ENCODE measurements around the gene CCDC97. TPM values are rescaled to one million over a fixed set of nuclear protein-coding genes. Genes with fewer than 3 reads are reported as not detected.

The CCDC97 gene
- total RNA-seq, 4 donors from 2014 or later: 10.0 to 15.4 (median 12.6) TPM

DNA sequence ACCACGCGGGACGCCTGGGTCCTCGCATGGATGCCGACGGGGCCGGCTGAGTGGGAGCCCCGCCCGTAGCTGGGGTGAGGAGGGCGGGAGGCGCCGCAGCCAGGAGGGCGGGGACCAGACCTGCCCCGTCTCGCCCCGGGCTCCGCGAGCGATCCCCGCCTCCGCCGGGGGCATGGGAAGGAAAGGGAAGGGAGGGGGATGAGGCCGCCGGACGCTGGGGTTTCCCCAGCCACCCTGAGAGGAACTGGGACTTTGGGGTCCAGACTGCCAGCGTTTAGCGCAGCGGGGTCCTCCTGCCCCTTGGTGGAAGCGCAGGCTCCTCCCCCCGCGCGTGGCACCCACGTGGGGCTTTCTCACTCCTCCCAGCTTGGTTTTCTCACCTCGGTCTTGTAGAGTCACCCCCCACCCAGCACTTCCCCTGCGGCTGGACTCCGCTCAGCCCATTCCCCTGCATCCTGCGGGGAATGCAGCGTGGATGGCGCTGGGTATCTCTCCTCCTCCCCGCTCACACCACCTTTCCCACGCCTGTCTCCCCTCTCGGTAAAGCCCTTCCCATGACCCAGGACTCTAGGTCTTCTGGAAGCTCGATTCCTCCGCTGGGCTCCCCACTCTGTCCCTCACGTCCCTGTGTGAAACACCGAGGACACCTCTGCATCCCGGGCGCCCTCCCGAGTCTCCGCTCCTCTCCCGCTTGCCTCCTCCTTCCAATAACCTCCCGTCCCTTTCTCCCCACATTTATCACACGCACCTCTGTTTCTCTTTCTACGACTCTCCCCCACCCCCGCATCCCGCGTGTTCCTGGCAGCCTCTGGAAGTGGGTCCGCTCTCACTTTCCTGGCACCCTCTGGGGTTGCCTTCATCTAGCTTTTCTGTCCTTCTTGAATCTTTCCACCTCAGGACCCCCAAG lies 41.6 kb downstream of the CCDC97 start:
- TF ChIP-seq, protein P1, sequence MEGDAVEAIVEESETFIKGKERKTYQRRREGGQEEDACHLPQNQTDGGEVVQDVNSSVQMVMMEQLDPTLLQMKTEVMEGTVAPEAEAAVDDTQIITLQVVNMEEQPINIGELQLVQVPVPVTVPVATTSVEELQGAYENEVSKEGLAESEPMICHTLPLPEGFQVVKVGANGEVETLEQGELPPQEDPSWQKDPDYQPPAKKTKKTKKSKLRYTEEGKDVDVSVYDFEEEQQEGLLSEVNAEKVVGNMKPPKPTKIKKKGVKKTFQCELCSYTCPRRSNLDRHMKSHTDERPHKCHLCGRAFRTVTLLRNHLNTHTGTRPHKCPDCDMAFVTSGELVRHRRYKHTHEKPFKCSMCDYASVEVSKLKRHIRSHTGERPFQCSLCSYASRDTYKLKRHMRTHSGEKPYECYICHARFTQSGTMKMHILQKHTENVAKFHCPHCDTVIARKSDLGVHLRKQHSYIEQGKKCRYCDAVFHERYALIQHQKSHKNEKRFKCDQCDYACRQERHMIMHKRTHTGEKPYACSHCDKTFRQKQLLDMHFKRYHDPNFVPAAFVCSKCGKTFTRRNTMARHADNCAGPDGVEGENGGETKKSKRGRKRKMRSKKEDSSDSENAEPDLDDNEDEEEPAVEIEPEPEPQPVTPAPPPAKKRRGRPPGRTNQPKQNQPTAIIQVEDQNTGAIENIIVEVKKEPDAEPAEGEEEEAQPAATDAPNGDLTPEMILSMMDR (IDR thresholded peaks at IDR 0.05; ENCODE audit: low read depth): no peak

DNA sequence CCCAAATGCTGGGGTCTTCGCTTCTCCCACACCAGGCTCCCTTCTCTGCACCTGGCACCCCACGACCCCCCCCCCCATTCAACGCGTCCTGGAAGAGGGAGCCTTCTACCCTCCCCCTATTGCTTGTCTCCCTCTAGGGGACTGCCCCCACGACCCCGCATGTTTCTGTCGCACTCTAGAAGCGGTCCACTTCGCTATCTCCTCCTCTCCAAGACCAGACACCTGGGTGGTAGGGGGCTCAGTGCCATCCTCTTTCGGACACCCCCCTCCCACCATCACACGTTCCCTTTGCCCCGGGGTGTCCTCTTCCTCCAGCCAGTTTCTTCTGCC lies 42.3 kb downstream of the CCDC97 start:
- TF ChIP-seq, protein P1 (IDR thresholded peaks at IDR 0.05; ENCODE audit: low read depth): no peak

DNA sequence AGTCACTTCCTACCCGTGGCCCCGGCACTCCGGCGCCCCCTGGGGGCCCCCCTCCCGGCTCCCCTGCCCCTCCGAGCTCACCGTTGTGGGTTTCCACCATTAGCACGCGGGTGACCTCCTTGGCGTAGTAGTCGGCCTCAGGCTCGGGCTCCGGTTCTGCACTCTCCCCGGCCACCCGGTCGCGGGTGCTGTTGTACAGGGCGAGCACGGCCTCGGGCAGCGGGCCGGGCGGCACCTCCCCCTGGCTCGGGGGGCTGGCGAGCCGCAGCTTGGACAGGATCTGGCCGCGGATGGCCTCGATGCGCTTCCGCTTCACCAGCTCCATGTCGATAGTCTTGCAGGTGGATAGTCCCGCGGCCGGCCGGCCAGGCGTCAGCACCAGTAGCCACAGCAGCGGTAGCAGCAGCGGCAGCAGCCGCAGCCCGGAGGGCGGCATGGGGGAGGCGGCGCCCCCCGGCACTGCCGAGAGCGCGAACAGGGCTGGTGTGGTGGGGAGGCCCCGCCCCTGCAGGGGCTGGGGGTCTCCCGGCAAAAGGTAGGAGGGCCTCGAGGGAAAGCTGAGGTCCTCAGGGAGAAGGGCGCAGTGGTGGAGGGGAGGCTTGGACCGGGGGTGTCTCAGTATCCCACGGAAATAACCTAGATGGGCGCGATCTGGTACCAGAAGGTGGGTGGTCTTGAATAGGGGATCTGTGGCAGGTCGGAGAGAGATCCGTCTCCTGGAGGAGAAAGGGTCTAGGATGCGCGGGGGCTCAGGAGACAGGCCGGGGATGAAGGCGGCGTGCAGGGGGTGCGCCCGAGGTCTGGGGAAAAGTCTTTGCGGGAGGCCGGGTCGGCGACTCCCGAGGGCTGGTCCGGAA lies 42.9 kb downstream of the CCDC97 start:
- TF ChIP-seq, protein P1 (IDR thresholded peaks at IDR 0.05; ENCODE audit: low read depth): no peak

DNA sequence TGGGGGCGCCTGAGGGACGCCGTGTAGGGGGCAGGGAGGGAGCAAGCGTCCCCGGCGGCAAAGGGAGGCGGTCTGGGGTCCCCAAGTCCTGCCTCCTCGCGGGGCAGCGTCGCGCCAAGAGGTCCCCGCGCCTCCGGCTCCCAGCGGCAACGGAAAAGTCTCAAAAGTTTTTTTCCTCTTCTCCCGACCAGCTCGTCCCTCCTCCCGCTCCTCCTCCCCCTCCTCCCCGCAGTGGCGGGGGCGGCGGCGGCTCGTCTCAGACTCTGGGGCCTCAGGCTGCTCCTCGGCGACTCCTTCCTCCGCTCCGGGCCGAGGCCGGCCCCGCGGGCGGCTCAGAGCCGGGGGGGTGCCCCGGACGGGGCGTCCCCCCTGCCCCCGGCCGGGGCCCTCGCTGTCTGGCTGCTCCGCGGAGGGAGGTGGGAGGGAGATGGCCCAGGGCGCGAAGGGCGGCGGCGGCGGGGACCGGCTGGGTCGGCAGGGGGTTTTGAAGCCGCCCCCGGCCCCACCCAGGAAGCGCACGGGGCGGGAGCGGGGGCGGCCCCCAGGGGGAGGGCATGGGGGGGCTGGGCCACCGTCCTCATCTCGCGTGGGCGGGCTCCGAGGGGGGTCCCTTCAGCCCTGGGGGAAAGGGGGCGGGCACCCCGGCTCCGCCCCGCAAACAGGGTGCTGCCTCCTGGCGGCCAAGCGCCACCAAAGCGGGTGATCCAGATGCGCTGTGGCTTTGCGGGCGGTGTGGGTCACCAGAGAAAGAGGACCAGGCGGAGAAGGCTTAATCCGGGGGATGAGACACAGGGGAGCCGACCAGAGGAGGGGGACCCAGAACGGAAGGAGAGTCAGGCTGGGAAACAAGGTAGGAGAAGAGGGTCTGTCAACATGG lies 43.7 kb downstream of the CCDC97 start, which contains the start of gene TGFB1:
Gene TGFB1 (minus strand): TSS at position 457 of the 877 bp plus-strand sequence. CDS start 878 bp downstream, outside the sequence.
- TF ChIP-seq, protein P1 (IDR thresholded peaks at IDR 0.05; ENCODE audit: low read depth): no peak

DNA sequence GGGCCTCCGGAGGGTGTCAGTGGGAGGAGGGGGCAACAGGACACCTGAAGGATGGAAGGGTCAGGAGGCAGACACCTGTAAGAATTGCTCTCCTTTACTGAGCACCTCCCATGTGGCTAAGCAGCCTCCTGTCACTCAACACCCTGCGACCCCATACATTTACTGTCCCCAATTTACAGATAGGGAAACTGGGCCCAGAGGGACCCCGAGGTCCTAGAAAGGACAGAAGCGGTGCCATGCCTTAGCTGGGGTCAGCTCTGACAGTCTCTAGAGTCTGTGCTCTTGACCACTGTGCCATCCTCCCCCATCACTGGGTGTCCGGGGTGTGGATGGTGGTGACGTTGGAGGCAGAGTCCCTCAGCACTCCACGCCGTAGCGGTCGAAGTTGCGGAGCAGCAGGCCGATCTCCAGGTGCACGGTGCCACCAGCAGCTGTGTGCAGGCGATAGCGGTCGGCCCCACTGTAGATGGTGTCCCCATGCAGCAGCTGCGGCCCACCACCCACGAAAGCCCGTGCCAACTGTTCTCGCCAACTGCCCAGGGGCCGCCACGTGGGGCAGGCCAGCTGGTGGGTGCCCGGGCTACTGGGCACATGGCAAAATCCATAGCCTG lies 44.5 kb downstream of the CCDC97 start:
- TF ChIP-seq, protein P1 (IDR thresholded peaks at IDR 0.05; ENCODE audit: low read depth): no peak

DNA sequence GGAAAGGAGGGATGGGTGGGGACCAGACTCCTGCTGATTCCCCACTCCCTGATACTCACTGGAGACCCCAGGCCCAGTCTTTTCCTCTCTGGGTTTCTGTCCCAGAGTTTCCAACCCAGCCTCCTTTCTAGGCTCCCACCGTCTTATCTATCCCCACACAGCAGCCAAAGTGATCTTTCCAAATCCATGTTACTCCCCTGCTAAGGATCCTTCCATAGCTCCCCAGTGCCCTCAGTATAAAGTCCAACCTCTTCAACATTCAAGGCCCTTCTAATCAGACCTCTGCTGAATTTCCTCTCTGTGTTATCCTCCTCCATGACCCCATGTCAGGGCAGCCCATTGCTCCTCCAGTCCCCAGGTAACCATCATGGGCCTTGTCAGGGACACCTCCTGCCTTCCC lies 45.1 kb downstream of the CCDC97 start:
- TF ChIP-seq, protein P1 (IDR thresholded peaks at IDR 0.05; ENCODE audit: low read depth): no peak

All from subcutaneous adipose tissue (tissue), 4 donors.